K562 (cell line): ENCODE measurements around the gene CT45A9. TPM values are rescaled to one million over a fixed set of nuclear protein-coding genes. Genes with fewer than 3 reads are reported as not detected.

Source experiments
- CBFA2T3 ChIP-seq: fragments of 450-650 bp; IDR thresholded peaks from 2 replicates; pipeline ENCODE4 v1.6.1; 2017
- MCM7 ChIP-seq, 2 experiments: fragments of 450-650 bp; IDR thresholded peaks; 2 replicates each; pipeline ENCODE4 v1.6.1; 2016 to 2018
- MGA ChIP-seq: fragments of 450-650 bp; IDR thresholded peaks from 2 replicates; pipeline ENCODE4 v1.6.1; 2016; ENCODE audit warnings: mild to moderate bottlenecking, moderate library complexity
- NCOA2 ChIP-seq, 2 experiments: fragments of 450-650 bp; IDR thresholded peaks; 2 replicates each; pipeline ENCODE4 v1.6.1; 2018; ENCODE audit warnings: mild to moderate bottlenecking in 2 of 2, moderate library complexity in 1 of 2; ENCODE audit not compliant: partially characterized antibody in 2 of 2
- POLR2A ChIP-seq: fragments of 450-650 bp; conservative IDR thresholded peaks from 2 replicates; pipeline ENCODE4 v1.6.1; 2016
- polyA plus RNA-seq, 8 experiments: library from polyadenylated mRNA; depleted of rRNA in 4 of 8; stranded (reverse) in 5 of 8; unstranded in 3 of 8; fragments of >200 nt; fragmentation: Nextera tagmentation in 2 of 8; fragmentation: Illumina TruSeq in 1 of 8; extraction: Ambion mirVana in 2 of 8; extraction: Trizol in 1 of 8; gene quantifications; 2 replicates each; pipeline versions ENCODE4 v1.2.1 to v1.2.3, GENCODE V29; 2011 to 2014; ENCODE audit warnings: inconsistent platforms in 1 of 8, missing spikeins in 1 of 8
- total RNA-seq, 7 experiments: library from RNA; depleted of rRNA in 6 of 7; stranded (reverse); fragments of >200 nt in 6 of 7; fragmentation: Illumina TruSeq in 2 of 7; extraction: Trizol in 2 of 7; gene quantifications; 2 replicates each; pipeline versions ENCODE4 v1.2.1 to v1.2.3, GENCODE V29; 2011 to 2021; ENCODE audit warnings: low replicate concordance in 1 of 7
- TF ChIP-seq, protein P1 (sequence below): fragments of 200-600 bp; sonication (generic); IDR thresholded peaks from one replicate; pipeline ENCODE4 v1.6.1; 2012; ENCODE audit warnings: mild to moderate bottlenecking, low read depth, low read length, inconsistent platforms

Gene CT45A9
- total and polyA plus RNA-seq, 9 of the 15 experiments (the other 6 are each of a cell fraction or from before 2014, with no cell fraction given), result 6.5 to 27.7 (median 9.6) TPM; not detected in 4

DNA sequence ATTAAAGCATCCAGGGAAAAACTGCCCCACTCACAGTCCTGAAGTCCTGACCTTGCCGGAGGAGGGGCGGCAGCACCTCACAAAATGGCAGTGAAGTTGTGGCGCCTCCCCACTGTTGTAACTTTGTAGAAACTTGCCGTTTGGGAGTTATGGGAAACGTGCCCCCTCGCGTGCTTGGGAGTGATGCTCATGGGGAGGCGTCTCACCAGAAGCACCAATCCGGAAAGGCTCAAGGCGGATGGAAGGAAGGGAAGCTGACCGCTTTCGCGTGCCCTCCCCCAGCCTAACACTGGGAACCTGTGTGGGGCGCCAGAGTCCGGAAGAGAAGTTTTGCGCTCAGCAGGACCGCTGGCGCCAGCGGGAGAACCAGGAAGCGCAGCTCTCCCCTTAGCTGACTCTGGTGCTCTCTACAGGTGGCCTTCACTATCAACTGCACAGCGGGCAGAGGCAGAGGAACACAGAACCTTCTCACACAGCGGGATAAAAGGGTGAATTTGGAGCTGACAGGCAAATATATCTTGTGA lies 21.7 kb upstream of the CT45A9 start, which contains the start of the genes CT45A10 and SAGE1 (continued):
- TF ChIP-seq, protein P1, sequence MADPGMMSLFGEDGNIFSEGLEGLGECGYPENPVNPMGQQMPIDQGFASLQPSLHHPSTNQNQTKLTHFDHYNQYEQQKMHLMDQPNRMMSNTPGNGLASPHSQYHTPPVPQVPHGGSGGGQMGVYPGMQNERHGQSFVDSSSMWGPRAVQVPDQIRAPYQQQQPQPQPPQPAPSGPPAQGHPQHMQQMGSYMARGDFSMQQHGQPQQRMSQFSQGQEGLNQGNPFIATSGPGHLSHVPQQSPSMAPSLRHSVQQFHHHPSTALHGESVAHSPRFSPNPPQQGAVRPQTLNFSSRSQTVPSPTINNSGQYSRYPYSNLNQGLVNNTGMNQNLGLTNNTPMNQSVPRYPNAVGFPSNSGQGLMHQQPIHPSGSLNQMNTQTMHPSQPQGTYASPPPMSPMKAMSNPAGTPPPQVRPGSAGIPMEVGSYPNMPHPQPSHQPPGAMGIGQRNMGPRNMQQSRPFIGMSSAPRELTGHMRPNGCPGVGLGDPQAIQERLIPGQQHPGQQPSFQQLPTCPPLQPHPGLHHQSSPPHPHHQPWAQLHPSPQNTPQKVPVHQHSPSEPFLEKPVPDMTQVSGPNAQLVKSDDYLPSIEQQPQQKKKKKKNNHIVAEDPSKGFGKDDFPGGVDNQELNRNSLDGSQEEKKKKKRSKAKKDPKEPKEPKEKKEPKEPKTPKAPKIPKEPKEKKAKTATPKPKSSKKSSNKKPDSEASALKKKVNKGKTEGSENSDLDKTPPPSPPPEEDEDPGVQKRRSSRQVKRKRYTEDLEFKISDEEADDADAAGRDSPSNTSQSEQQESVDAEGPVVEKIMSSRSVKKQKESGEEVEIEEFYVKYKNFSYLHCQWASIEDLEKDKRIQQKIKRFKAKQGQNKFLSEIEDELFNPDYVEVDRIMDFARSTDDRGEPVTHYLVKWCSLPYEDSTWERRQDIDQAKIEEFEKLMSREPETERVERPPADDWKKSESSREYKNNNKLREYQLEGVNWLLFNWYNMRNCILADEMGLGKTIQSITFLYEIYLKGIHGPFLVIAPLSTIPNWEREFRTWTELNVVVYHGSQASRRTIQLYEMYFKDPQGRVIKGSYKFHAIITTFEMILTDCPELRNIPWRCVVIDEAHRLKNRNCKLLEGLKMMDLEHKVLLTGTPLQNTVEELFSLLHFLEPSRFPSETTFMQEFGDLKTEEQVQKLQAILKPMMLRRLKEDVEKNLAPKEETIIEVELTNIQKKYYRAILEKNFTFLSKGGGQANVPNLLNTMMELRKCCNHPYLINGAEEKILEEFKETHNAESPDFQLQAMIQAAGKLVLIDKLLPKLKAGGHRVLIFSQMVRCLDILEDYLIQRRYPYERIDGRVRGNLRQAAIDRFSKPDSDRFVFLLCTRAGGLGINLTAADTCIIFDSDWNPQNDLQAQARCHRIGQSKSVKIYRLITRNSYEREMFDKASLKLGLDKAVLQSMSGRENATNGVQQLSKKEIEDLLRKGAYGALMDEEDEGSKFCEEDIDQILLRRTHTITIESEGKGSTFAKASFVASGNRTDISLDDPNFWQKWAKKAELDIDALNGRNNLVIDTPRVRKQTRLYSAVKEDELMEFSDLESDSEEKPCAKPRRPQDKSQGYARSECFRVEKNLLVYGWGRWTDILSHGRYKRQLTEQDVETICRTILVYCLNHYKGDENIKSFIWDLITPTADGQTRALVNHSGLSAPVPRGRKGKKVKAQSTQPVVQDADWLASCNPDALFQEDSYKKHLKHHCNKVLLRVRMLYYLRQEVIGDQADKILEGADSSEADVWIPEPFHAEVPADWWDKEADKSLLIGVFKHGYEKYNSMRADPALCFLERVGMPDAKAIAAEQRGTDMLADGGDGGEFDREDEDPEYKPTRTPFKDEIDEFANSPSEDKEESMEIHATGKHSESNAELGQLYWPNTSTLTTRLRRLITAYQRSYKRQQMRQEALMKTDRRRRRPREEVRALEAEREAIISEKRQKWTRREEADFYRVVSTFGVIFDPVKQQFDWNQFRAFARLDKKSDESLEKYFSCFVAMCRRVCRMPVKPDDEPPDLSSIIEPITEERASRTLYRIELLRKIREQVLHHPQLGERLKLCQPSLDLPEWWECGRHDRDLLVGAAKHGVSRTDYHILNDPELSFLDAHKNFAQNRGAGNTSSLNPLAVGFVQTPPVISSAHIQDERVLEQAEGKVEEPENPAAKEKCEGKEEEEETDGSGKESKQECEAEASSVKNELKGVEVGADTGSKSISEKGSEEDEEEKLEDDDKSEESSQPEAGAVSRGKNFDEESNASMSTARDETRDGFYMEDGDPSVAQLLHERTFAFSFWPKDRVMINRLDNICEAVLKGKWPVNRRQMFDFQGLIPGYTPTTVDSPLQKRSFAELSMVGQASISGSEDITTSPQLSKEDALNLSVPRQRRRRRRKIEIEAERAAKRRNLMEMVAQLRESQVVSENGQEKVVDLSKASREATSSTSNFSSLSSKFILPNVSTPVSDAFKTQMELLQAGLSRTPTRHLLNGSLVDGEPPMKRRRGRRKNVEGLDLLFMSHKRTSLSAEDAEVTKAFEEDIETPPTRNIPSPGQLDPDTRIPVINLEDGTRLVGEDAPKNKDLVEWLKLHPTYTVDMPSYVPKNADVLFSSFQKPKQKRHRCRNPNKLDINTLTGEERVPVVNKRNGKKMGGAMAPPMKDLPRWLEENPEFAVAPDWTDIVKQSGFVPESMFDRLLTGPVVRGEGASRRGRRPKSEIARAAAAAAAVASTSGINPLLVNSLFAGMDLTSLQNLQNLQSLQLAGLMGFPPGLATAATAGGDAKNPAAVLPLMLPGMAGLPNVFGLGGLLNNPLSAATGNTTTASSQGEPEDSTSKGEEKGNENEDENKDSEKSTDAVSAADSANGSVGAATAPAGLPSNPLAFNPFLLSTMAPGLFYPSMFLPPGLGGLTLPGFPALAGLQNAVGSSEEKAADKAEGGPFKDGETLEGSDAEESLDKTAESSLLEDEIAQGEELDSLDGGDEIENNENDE, result no peak
- 0 out of 2 replicates have a peak, but pooled peaks have one; percentile 24 for TF ChIP-seq CBFA2T3
- peak; percentile 31; the same call in 1 of the 2 replicates for TF ChIP-seq MGA
- no peak for TF ChIP-seq MCM7 (IDR thresholded peaks at IDR 0.05)
- peak; percentile 87 for TF ChIP-seq POLR2A
- TF ChIP-seq NCOA2 (IDR thresholded peaks at IDR 0.05; ENCODE audit: partially characterized antibody in 2 of 2), result no peak
